Parathyroid adenoma (tissue), 2 donors: ENCODE results near the gene FILIP1.
A peak's percentile ranks its signal among the peaks of the same experiment; 100 is the strongest.
"Not testable (repeated sequence)": the region's sequence is repeated elsewhere in the genome, so short reads cannot be mapped to it uniquely, and the experiment has no call there.

Experiments used
- H2AFZ ChIP-seq: fragments of 300-600 bp; sonication (generic); one replicate; pipeline ENCODE4 v1.7.0; 2017; ENCODE audit warnings: antibody characterized with exemption, mild to moderate bottlenecking
- H3K27ac ChIP-seq: fragments of 300-600 bp; sonication (generic); one replicate; pipeline ENCODE4 v1.7.0; 2017
- H3K27me3 ChIP-seq: fragments of 300-600 bp; sonication (generic); one replicate; pipeline ENCODE4 v1.7.0; 2017; ENCODE audit warnings: low read length; ENCODE audit not compliant: control insufficient read depth, insufficient read depth
- H3K36me3 ChIP-seq: fragments of 300-600 bp; sonication (generic); one replicate; pipeline ENCODE4 v1.7.0; 2017; ENCODE audit warnings: low read length; ENCODE audit not compliant: control insufficient read depth, insufficient read depth
- H3K4me1 ChIP-seq: fragments of 300-600 bp; sonication (generic); one replicate; pipeline ENCODE4 v1.7.0; 2017; ENCODE audit warnings: control low read depth
- H3K4me2 ChIP-seq: fragments of 300-600 bp; sonication (generic); one replicate; pipeline ENCODE4 v1.7.0; 2017; ENCODE audit warnings: low read length
- H3K4me3 ChIP-seq: fragments of 300-600 bp; sonication (generic); one replicate; pipeline ENCODE4 v1.7.0; 2017; ENCODE audit warnings: low read depth, low read length
- H3K79me2 ChIP-seq: fragments of 300-600 bp; sonication (generic); one replicate; pipeline ENCODE4 v1.7.0; 2017; ENCODE audit warnings: control low read depth
- H3K9ac ChIP-seq: fragments of 300-600 bp; sonication (generic); one replicate; pipeline ENCODE4 v1.7.0; 2017; ENCODE audit warnings: mild to moderate bottlenecking
- H3K9me3 ChIP-seq: fragments of 300-600 bp; sonication (generic); one replicate; pipeline ENCODE4 v1.7.0; 2017; ENCODE audit warnings: low read length; ENCODE audit not compliant: control insufficient read depth
- CTCF ChIP-seq: fragments of 300-600 bp; sonication (generic); IDR thresholded peaks from one replicate; pipeline ENCODE4 v1.7.0; 2017; ENCODE audit warnings: antibody characterized with exemption, mild to moderate bottlenecking
- donor health status: primary hyperparathyroidism.

The FILIP1 gene

DNA sequence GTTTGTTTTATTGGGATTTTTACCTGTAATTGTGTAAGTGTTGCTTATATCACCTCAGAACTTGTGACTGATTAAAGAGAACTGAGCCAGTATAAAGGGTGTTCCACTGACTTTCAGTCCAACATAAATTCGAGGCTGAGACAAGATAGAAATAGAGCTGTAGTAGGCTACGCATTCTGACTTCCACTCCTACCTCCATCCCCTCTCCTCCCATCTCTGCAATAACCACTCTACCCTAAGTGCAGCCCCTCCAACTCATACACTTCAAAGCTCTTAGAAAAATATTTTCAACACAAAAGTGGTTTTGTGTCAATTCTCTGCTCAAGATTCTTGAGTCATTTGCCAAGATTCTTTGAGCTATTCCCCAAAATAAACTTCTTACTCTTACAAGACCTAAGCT lies 48.7 kb downstream of the FILIP1 start:
- no peak overlapping the region for H3K4me3 ChIP-seq
- H3K9ac ChIP-seq = no peak overlapping the region
- no peak overlapping the region for H3K4me2 ChIP-seq
- H3K9me3 ChIP-seq = no peaks in the 10 kb centered on the region
- no peaks in the 10 kb centered on the region for H3K79me2 ChIP-seq
- no peak for TF ChIP-seq CTCF
- H2AFZ ChIP-seq = no peak overlapping the region
- H3K27me3 ChIP-seq = no peaks in the 10 kb centered on the region
- no peak overlapping the region for H3K27ac ChIP-seq
- H3K4me1 ChIP-seq = no peaks in the 10 kb centered on the region
- H3K36me3 ChIP-seq = no peaks in the 10 kb centered on the region

- H3K4me2 ChIP-seq, H3K4me3 ChIP-seq, H3K79me2 ChIP-seq, H3K9me3 ChIP-seq, H3K27me3 ChIP-seq, H2AFZ ChIP-seq, H3K27ac ChIP-seq, H3K36me3 ChIP-seq, H3K9ac ChIP-seq, H3K4me1 ChIP-seq: not testable (repeated sequence)
Observed at GRCh38 chr6:75441883-75442282, 51.7 kb downstream of the FILIP1 start.

DNA sequence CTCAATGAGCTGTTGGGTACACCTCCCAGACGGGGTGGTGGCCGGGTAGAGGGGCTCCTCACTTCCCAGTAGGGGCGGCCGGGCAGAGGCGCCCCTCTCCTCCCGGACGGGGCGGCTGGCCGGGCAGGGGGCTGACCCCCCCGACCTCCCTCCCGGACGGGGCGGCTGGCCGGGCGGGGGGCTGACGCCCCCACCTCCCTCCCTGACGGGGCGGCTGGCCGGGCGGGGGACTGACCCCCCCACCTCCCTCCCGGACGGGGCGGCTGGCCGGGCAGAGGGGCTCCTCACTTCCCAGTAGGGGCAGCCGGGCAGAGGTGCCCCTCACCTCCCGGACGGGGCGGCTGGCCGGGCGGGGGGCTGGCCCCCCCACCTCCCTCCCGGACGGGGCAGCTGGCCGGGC lies 52.1 kb downstream of the FILIP1 start:
- H3K4me2 ChIP-seq, H3K27me3 ChIP-seq, H3K9me3 ChIP-seq, H2AFZ ChIP-seq, H3K79me2 ChIP-seq, H3K4me1 ChIP-seq, H3K36me3 ChIP-seq, H3K27ac ChIP-seq, H3K4me3 ChIP-seq, H3K9ac ChIP-seq: not testable (repeated sequence)

DNA sequence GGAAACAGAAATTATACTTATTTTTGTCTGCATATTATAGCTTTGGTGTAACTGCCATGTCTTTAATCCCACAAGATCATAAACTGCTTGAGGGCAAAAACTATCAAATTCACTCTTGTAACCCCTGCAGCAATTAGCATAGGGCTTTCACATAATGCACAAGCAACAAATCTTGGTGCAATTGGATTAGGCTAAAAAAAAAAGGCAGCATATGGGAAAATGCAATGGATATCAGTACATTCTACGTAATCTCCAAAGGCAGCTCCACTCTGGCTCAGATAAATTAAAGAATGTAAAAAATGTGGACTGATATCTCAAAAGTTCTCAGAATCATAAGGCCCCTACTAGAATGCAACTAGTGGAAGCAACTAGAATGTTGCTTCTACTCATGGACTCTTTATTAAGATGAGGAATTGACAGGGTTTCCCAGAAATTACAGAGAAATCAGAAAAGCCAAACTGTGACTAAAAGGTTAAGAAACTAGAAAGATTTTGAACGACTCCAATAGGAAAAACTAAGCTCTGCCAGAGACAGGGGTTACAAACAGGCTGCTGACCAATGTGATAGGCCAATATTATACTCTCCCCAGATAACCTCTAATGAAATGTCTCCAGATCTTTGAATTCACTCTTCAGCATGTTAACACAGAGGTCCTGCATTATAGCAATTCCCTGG lies 55.0 kb downstream of the FILIP1 start:
- H3K4me3 ChIP-seq = no peak overlapping the region
- no peaks in the 10 kb centered on the region for H3K9me3 ChIP-seq
- no peak overlapping the region for H3K27ac ChIP-seq
- no peaks in the 10 kb centered on the region for H3K27me3 ChIP-seq
- H3K79me2 ChIP-seq = no peaks in the 10 kb centered on the region
- H2AFZ ChIP-seq = no peak overlapping the region
- H3K4me1 ChIP-seq = peaks cover 19% of the 10 kb centered on the region
- TF ChIP-seq CTCF = no peak
- H3K9ac ChIP-seq = no peak overlapping the region
- no peak overlapping the region for H3K4me2 ChIP-seq
- H3K36me3 ChIP-seq = no peaks in the 10 kb centered on the region

DNA sequence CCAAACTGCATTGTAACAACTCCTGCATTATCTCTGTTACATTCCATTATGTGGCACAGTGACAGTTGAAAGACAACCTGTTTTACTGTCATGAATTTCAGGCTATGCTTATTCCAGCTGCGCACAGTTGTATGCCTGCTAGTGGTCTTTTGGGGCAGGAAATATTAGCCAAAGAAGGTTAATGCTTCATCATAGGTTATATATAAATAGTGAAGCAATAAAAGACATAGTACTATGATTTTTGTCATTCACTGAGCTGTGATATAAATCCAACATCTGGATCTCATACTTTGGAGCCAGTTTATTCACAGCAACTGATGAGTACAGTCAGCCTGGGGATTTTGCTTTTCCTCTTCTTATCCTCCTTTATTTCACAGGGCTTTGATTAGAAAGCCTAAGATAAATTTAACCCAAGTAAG lies 55.6 kb downstream of the FILIP1 start:
- Histone ChIP-seq H3K27ac (no peak overlapping the region), H3K4me2 (peak overlapping the region; percentile 5), H3K9me3 (no peaks in the 10 kb centered on the region), H3K4me1 (peaks cover 19% of the 10 kb centered on the region), H3K9ac (no peak overlapping the region), H3K27me3 (no peaks in the 10 kb centered on the region), H3K4me3 (no peak overlapping the region), H3K79me2 (no peaks in the 10 kb centered on the region), H3K36me3 (no peaks in the 10 kb centered on the region), H2AFZ (no peak overlapping the region)
- no peak for TF ChIP-seq CTCF

- Histone ChIP-seq H3K36me3 (no peaks in the 10 kb centered on the region), H3K4me2 (peak overlapping the region; percentile 45), H3K27me3 (no peaks in the 10 kb centered on the region), H3K4me3 (no peak overlapping the region), H3K79me2 (no peaks in the 10 kb centered on the region), H3K9me3 (no peaks in the 10 kb centered on the region), H3K27ac (peak overlapping the region; percentile 85), H2AFZ (peak overlapping the region; percentile 45), H3K4me1 (peaks cover 19% of the 10 kb centered on the region), H3K9ac (no peak overlapping the region)
- TF ChIP-seq CTCF = no peak
Observed at GRCh38 chr6:75437421-75437891, 56.1 kb downstream of the FILIP1 start.
